ENCODE measurements around the gene FEM1B. TPM values are rescaled to one million over a fixed set of nuclear protein-coding genes. Genes with fewer than 3 reads are reported as not detected.

FEM1B gene
- total RNA-seq, 4 donors from 2014 or later, result 35.2 to 64.6 (median 53.0) TPM

DNA sequence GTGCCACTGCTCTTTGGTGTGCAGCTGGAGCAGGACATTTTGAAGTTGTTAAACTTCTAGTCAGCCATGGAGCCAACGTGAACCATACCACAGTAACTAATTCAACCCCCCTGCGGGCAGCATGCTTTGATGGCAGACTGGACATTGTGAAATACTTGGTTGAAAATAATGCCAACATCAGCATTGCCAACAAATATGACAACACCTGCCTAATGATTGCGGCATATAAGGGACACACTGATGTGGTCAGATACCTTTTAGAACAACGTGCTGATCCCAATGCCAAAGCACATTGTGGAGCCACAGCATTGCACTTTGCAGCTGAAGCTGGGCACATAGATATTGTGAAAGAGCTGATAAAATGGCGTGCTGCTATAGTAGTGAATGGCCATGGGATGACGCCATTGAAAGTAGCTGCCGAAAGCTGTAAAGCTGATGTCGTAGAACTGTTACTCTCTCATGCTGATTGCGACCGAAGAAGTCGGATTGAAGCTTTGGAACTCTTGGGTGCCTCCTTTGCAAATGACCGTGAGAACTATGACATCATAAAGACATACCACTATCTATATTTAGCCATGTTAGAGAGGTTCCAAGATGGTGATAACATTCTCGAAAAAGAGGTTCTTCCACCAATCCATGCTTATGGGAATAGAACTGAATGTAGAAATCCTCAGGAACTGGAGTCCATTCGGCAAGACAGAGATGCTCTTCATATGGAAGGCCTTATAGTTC, 12.2 kb downstream of the FEM1B start:
- TF ChIP-seq, protein P1, sequence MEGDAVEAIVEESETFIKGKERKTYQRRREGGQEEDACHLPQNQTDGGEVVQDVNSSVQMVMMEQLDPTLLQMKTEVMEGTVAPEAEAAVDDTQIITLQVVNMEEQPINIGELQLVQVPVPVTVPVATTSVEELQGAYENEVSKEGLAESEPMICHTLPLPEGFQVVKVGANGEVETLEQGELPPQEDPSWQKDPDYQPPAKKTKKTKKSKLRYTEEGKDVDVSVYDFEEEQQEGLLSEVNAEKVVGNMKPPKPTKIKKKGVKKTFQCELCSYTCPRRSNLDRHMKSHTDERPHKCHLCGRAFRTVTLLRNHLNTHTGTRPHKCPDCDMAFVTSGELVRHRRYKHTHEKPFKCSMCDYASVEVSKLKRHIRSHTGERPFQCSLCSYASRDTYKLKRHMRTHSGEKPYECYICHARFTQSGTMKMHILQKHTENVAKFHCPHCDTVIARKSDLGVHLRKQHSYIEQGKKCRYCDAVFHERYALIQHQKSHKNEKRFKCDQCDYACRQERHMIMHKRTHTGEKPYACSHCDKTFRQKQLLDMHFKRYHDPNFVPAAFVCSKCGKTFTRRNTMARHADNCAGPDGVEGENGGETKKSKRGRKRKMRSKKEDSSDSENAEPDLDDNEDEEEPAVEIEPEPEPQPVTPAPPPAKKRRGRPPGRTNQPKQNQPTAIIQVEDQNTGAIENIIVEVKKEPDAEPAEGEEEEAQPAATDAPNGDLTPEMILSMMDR (IDR thresholded peaks at IDR 0.05; ENCODE audit: low read depth), result no peak

DNA sequence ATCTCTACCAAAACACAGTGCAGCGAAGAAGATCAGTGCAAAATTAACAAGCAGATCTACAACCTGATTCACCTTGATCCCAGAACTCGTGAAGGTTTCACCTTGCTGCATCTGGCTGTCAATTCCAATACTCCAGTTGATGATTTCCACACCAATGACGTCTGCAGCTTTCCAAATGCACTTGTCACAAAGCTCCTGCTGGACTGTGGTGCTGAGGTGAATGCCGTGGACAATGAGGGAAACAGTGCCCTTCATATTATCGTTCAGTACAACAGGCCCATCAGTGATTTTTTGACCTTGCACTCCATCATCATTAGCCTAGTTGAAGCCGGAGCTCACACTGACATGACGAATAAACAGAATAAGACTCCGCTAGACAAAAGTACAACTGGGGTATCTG, 13.2 kb downstream of the FEM1B start:
- TF ChIP-seq, protein P1 (IDR thresholded peaks at IDR 0.05; ENCODE audit: low read depth), result no peak

DNA sequence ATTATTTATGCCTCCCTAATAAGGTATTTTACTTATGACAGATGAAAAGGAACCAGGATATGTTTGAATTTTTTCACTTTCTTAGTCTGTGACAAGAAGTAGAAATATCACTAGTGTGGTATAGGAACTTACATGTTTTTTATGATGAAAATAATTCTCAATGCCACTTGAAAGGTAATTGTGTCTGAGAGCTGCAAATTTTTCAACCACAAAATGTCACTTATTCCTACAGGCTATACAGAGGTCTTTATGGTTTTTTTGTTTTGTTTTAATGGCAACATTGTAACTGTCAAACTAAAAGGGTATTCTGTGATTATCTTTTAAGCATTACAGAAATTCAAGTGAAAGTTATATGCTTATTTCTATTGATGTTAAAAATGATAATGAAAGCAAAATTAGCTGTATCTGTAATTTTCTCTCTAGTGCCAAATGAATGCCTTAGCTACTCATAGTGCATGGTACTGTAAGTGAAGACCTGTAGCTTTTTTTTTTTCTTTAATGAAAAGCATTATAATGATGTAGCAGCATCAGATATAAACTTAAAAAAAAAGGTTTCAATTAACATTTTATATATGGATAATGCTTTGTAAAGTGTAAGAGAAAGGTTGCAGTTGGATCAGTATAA, 14.7 kb downstream of the FEM1B start:
- TF ChIP-seq, protein P1 (IDR thresholded peaks at IDR 0.05; ENCODE audit: low read depth), result no peak

DNA sequence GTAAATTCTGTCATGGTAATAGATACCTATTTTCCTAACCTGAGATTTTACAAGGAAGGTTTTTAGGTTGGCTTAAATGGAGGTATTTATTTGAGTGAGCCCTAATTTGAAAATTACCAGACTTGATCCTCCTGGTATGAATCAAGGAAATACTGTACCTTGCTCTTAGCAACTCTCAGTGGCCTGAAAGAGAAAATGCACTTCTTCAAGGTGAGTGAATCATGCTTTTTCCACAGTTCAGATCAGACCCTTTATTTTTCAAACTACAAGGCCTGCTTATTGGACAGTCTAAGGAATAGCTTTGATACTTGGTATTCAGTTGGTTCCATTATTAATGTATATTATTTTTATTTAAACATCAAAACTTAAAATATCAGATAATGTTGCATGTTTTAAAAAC, 15.4 kb downstream of the FEM1B start:
- TF ChIP-seq, protein P1 (IDR thresholded peaks at IDR 0.05; ENCODE audit: low read depth), result no peak

DNA sequence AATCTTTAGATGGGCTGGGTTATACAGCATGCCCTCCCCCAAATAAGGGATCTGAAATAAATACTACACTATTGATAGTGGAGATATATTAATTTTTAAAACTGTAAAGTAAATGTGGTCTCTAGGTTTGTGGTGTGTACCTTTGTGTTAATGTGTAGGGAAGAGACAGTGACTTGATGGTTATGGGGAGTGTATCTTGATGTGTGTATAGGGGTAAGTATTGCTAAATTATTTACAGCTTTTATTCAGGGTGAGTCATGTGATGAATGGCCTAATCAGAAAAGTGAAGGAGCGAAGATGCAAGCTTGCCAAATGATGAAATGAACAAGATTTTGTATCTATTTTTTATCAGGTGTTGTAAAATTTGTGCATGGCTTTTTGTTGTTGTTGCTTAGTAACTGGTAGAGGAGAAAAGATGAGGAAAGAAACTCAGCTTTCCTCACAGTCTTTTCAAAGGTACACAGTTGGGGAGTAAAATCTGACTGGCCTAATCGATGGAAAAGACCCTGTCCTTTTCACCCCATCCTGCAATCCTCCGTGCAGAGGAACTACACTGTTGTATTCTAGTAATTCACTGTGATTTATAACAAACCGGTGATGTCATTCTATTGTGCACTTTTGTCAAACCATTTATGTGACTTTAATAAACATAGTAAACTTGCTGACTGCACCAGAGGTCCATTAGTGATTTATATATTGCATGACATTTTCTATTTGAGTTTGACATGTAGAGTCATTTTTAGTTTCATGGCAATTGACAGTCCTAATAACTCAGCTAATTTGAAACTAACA, 17.7 kb downstream of the FEM1B start:
- TF ChIP-seq, protein P1 (IDR thresholded peaks at IDR 0.05; ENCODE audit: low read depth), result no peak

DNA sequence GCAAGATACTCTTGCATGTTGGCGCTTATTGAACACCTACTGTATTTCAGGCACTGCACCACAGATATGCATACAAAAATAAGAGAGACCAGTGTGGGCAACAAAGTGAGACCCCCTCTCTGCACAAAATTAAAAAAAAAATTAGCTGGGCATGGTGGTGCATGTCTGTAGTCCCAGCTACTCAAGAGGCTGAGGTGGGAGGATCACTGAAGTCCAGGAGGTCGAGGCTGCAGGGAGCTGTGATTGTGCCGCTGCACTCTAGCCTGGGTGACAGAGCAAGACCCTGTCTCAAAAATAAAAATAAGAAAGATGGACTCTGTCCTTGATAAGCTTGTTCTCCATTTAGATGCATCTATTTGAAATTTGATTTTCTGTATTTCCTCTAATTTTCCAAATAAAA, 20.8 kb downstream of the FEM1B start:
- TF ChIP-seq, protein P1 (IDR thresholded peaks at IDR 0.05; ENCODE audit: low read depth), result no peak

DNA sequence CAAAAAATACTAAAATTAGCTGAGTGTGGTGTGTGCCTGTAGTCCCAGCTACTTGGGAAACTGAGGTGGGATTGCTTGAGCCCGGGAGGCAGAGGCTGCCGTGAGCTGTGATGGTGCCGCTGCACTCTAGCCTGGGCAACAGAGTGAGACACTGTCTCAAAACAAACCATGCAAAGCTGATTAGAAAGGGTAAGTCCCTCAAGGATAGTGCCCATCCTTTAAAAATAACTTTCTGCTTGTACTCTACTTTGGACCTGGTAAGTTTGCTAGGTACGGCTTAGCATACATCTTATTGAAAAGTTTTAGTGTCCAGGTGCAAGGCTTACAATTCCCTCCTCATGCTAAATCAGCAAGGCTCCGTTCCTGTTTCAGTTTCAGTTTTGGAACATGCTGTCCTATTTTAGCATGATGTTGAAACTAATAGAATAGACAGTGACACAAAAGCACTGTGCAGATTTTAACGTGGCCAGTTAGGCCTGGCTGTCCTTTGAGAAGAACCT, 21.4 kb downstream of the FEM1B start:
- TF ChIP-seq, protein P1 (IDR thresholded peaks at IDR 0.05; ENCODE audit: low read depth), result no peak

Data from subcutaneous adipose tissue (tissue), 4 donors.